HepG2 (cell line): ENCODE results near the gene TAF1C. TPM values are rescaled to one million over a fixed set of nuclear protein-coding genes. Genes with fewer than 3 reads are reported as not detected.

Source experiments
- ARID2 ChIP-seq: sonication (generic); formaldehyde crosslinking; IDR thresholded peaks from 2 replicates; pipeline ENCODE4 v1.8.1; 2022; ENCODE audit warnings: mild to moderate bottlenecking, missing genetic modification reagents, borderline replicate concordance
- ARNT ChIP-seq: fragments of 450-650 bp; IDR thresholded peaks from 2 replicates; pipeline ENCODE4 v1.6.1; 2017
- BCL6 ChIP-seq: IDR thresholded peaks from 2 replicates; pipeline ENCODE4 v1.6.1; 2016; ENCODE audit warnings: missing genetic modification reagents, missing compliant biosample characterization
- CENPX ChIP-seq: sonication (generic); formaldehyde crosslinking; IDR thresholded peaks from 2 replicates; pipeline ENCODE4 v1.9.0; 2021; ENCODE audit warnings: mild to moderate bottlenecking, missing genetic modification reagents, moderate library complexity
- ELF1 ChIP-seq: sonication (generic); formaldehyde crosslinking; IDR thresholded peaks from 2 replicates; pipeline ENCODE4 v1.4.0; 2020; ENCODE audit warnings: missing genetic modification reagents
- ETV6 ChIP-seq: sonication (generic); formaldehyde crosslinking; conservative IDR thresholded peaks from 2 replicates; pipeline ENCODE4 v1.4.0; 2020; ENCODE audit warnings: missing genetic modification reagents
- HMG20B ChIP-seq: conservative IDR thresholded peaks from 2 replicates; pipeline ENCODE4 v1.6.1; 2016; ENCODE audit warnings: missing genetic modification reagents, missing compliant biosample characterization
- HOXA5 ChIP-seq: sonication (generic); formaldehyde crosslinking; IDR thresholded peaks from 2 replicates; pipeline ENCODE4 v1.4.0; 2020; ENCODE audit warnings: missing genetic modification reagents
- KDM3A ChIP-seq: IDR thresholded peaks from 2 replicates; pipeline ENCODE4 v1.6.1; 2018; ENCODE audit warnings: low read depth, missing compliant biosample characterization
- MIER2 ChIP-seq: IDR thresholded peaks from 2 replicates; pipeline ENCODE4 v1.6.1; 2016; ENCODE audit warnings: missing biosample characterization, missing genetic modification reagents
- NFRKB ChIP-seq: fragments of 450-650 bp; IDR thresholded peaks from 2 replicates; pipeline ENCODE4 v1.6.1; 2017
- REL ChIP-seq: sonication (generic); formaldehyde crosslinking; conservative IDR thresholded peaks from 2 replicates; pipeline ENCODE4 v1.8.0; 2022; ENCODE audit warnings: mild to moderate bottlenecking, missing genetic modification reagents, moderate library complexity
- TP53 ChIP-seq: sonication (generic); formaldehyde crosslinking; conservative IDR thresholded peaks from 2 replicates; pipeline ENCODE4 v1.4.0; 2020; ENCODE audit warnings: missing genetic modification reagents
- ZBTB8A ChIP-seq: sonication (generic); formaldehyde crosslinking; IDR thresholded peaks from 2 replicates; pipeline ENCODE4 v1.4.0; 2020; ENCODE audit warnings: mild to moderate bottlenecking, low read depth, missing genetic modification reagents, borderline replicate concordance
- ZFP36L1 ChIP-seq: sonication (generic); formaldehyde crosslinking; IDR thresholded peaks from 2 replicates; pipeline ENCODE4 v1.8.0; 2022; ENCODE audit warnings: mild to moderate bottlenecking, missing genetic modification reagents, moderate library complexity
- ZNF225 ChIP-seq: sonication (generic); formaldehyde crosslinking; IDR thresholded peaks from 2 replicates; pipeline ENCODE4 v1.4.0; 2020; ENCODE audit warnings: mild to moderate bottlenecking, missing genetic modification reagents
- ZNF34 ChIP-seq: sonication (generic); formaldehyde crosslinking; IDR thresholded peaks from 2 replicates; pipeline ENCODE4 v1.4.0; 2020; ENCODE audit warnings: mild to moderate bottlenecking, missing genetic modification reagents, borderline replicate concordance
- ZNF343 ChIP-seq: sonication (generic); formaldehyde crosslinking; IDR thresholded peaks from 2 replicates; pipeline ENCODE4 v1.4.0; 2020; ENCODE audit warnings: mild to moderate bottlenecking, missing genetic modification reagents
- ZNF724P ChIP-seq: sonication (generic); formaldehyde crosslinking; IDR thresholded peaks from 2 replicates; pipeline ENCODE4 v1.8.0; 2022; ENCODE audit warnings: missing genetic modification reagents, borderline replicate concordance
- polyA plus RNA-seq, 8 experiments: library from polyadenylated mRNA; depleted of rRNA in 3 of 8; stranded (reverse) in 7 of 8; unstranded in 1 of 8; fragments of >200 nt; fragmentation: Illumina TruSeq in 4 of 8; extraction: Trizol in 4 of 8; gene quantifications; 2 replicates each; pipeline versions ENCODE4 v1.2.1 to v1.2.3, GENCODE V29; 2011 to 2016; ENCODE audit warnings: low read depth in 4 of 8, missing spikeins in 1 of 8, mixed read lengths in 1 of 8; ENCODE audit not compliant: insufficient read depth in 1 of 8
- total RNA-seq, 5 experiments: library from RNA; depleted of rRNA; stranded (reverse); fragments of >200 nt; fragmentation: Illumina TruSeq; extraction: Trizol; gene quantifications; 2 replicates each; pipeline ENCODE4 v1.2.3, GENCODE V29; 2016; ENCODE audit warnings: low read depth in 1 of 5
- TF ChIP-seq, protein P1 (sequence below): sonication (generic); formaldehyde crosslinking; IDR thresholded peaks from 2 replicates; pipeline ENCODE4 v1.4.0; 2020; ENCODE audit warnings: missing genetic modification reagents
- TF ChIP-seq, protein P2 (sequence below): sonication (generic); formaldehyde crosslinking; IDR thresholded peaks from 2 replicates; pipeline ENCODE4 v1.5.1; 2020; ENCODE audit warnings: missing genetic modification reagents, mild to moderate bottlenecking, borderline replicate concordance
- TF ChIP-seq, protein P3 (sequence below): IDR thresholded peaks from 2 replicates; pipeline ENCODE4 v1.6.1; 2016
- TF ChIP-seq, protein P4 (sequence below): sonication (generic); formaldehyde crosslinking; IDR thresholded peaks from 2 replicates; pipeline ENCODE4 v1.8.0; 2022; ENCODE audit warnings: mild to moderate bottlenecking, missing genetic modification reagents, borderline replicate concordance

Gene TAF1C
- total and polyA plus RNA-seq, 2 of the 13 experiments (the other 11 are each of a cell fraction or from before 2014, with no cell fraction given) = 15.6 to 20.8 TPM

DNA sequence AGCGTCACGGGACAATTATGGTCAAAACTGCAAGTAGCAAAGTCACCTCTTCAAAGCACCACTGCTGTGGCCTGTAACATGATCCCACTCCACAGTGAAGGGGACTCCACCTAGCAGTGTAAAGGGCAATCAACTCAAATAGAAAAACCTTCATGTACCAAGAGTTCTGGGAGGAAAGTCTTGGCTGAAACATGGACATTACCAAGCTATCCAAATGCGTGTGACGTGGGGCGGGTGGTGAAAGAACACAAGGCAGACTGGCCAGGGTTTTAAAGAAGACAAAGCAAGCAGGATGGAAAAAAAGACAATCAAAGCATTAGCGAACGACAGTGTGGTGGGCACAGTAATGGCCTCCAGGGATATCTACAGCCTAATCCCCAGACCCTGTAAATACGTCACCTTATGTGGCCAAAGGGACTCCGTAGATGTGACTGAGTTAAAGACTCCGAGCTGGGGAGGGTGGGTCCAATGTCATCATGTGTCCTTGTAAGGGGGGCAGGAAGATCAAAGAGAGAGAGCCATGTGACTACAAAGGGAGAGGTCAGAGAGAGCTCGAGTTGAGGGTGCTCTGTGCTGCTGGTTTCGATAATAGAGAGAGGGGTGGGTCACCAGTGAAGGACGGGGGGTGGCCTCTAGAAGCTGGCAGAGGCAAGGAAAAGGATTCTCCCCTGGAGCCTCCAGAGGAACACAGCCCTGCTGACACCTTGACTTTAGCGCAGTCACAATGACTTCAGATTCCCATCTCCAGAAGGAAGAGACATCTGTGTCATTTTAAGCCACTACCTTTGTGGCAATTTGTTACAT, 47.8 kb downstream of the TAF1C start (continued):
- TF ChIP-seq ZNF343 (CRISPR knock-in tag) = no peak; the same call in none of the 2 replicates
- no peak for TF ChIP-seq ETV6 (CRISPR knock-in tag)
- TF ChIP-seq, protein P1, sequence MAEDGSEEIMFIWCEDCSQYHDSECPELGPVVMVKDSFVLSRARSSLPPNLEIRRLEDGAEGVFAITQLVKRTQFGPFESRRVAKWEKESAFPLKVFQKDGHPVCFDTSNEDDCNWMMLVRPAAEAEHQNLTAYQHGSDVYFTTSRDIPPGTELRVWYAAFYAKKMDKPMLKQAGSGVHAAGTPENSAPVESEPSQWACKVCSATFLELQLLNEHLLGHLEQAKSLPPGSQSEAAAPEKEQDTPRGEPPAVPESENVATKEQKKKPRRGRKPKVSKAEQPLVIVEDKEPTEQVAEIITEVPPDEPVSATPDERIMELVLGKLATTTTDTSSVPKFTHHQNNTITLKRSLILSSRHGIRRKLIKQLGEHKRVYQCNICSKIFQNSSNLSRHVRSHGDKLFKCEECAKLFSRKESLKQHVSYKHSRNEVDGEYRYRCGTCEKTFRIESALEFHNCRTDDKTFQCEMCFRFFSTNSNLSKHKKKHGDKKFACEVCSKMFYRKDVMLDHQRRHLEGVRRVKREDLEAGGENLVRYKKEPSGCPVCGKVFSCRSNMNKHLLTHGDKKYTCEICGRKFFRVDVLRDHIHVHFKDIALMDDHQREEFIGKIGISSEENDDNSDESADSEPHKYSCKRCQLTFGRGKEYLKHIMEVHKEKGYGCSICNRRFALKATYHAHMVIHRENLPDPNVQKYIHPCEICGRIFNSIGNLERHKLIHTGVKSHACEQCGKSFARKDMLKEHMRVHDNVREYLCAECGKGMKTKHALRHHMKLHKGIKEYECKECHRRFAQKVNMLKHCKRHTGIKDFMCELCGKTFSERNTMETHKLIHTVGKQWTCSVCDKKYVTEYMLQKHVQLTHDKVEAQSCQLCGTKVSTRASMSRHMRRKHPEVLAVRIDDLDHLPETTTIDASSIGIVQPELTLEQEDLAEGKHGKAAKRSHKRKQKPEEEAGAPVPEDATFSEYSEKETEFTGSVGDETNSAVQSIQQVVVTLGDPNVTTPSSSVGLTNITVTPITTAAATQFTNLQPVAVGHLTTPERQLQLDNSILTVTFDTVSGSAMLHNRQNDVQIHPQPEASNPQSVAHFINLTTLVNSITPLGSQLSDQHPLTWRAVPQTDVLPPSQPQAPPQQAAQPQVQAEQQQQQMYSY (CRISPR knock-in tag) = no peak
- no peak for TF ChIP-seq ZNF34 (CRISPR knock-in tag)
- TF ChIP-seq KDM3A (CRISPR knock-in tag) = no peak
- peak; percentile 69; the same call in 1 of the 2 replicates for TF ChIP-seq ARID2
- TF ChIP-seq BCL6 (CRISPR knock-in tag) = peak; percentile 56
- TF ChIP-seq ARNT = no peak
- TF ChIP-seq REL (CRISPR knock-in tag) = no peak
- peak; percentile 42; the same call in 1 of the 2 replicates for TF ChIP-seq MIER2
- no peak for TF ChIP-seq CENPX (CRISPR knock-in tag)
- TF ChIP-seq, protein P2, sequence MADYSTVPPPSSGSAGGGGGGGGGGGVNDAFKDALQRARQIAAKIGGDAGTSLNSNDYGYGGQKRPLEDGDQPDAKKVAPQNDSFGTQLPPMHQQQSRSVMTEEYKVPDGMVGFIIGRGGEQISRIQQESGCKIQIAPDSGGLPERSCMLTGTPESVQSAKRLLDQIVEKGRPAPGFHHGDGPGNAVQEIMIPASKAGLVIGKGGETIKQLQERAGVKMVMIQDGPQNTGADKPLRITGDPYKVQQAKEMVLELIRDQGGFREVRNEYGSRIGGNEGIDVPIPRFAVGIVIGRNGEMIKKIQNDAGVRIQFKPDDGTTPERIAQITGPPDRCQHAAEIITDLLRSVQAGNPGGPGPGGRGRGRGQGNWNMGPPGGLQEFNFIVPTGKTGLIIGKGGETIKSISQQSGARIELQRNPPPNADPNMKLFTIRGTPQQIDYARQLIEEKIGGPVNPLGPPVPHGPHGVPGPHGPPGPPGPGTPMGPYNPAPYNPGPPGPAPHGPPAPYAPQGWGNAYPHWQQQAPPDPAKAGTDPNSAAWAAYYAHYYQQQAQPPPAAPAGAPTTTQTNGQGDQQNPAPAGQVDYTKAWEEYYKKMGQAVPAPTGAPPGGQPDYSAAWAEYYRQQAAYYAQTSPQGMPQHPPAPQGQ (CRISPR knock-in tag) = no peak
- TF ChIP-seq ZNF225 (CRISPR knock-in tag) = no peak
- TF ChIP-seq ZNF724P (CRISPR knock-in tag) = no peak
- TF ChIP-seq NFRKB = no peak
- TF ChIP-seq, protein P3, sequence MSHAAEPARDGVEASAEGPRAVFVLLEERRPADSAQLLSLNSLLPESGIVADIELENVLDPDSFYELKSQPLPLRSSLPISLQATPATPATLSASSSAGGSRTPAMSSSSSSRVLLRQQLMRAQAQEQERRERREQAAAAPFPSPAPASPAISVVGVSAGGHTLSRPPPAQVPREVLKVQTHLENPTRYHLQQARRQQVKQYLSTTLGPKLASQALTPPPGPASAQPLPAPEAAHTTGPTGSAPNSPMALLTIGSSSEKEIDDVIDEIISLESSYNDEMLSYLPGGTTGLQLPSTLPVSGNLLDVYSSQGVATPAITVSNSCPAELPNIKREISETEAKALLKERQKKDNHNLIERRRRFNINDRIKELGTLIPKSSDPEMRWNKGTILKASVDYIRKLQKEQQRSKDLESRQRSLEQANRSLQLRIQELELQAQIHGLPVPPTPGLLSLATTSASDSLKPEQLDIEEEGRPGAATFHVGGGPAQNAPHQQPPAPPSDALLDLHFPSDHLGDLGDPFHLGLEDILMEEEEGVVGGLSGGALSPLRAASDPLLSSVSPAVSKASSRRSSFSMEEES = peak; percentile 95
- 0 out of 2 replicates have a peak, but pooled peaks have one; percentile 55 for TF ChIP-seq HMG20B
- peak; percentile 72 for TF ChIP-seq ZFP36L1 (CRISPR knock-in tag)
- TF ChIP-seq TP53 = peak; percentile 76; the same call in 1 of the 2 replicates
- no peak for TF ChIP-seq ELF1 (CRISPR knock-in tag)
- peak; percentile 82 for TF ChIP-seq HOXA5
- TF ChIP-seq, protein P4, sequence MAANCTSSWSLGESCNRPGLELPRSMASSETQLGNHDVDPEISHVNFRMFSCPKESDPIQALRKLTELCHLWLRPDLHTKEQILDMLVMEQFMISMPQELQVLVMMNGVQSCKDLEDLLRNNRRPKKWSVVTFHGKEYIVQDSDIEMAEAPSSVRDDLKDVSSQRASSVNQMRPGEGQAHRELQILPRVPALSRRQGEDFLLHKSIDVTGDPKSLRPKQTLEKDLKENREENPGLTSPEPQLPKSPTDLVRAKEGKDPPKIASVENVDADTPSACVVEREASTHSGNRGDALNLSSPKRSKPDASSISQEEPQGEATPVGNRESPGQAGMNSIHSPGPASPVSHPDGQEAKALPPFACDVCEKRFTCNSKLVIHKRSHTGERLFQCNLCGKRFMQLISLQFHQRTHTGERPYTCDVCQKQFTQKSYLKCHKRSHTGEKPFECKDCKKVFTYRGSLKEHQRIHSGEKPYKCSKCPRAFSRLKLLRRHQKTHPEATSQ (CRISPR knock-in tag) = 0 out of 2 replicates have a peak, but pooled peaks have one; percentile 50
- no peak for TF ChIP-seq ZBTB8A (CRISPR knock-in tag)
